NCI-H187 treated with DMSO at 0.1 percent for 48 hours (cell line): ENCODE measurements around the gene SCRT2.

Source experiments
- DNase-seq: peaks from one replicate; lab custom pipeline; 2025; lab: John Stamatoyannopoulos, UW

The SCRT2 gene

GRCh38 chr20:672963-673602 lies 2.5 kb downstream of the SCRT2 start:
- no peak for DNase-seq

- no peak for DNase-seq
Observed at GRCh38 chr20:671252-672030, 4.2 kb downstream of the SCRT2 start.

GRCh38 chr20:669573-669972 lies 6.0 kb downstream of the SCRT2 start:
- no peak for DNase-seq

- DNase-seq, result no peak
Observed at GRCh38 chr20:668638-669037, 7.0 kb downstream of the SCRT2 start.

GRCh38 chr20:668050-668449 lies 7.6 kb downstream of the SCRT2 start:
- no peak for DNase-seq

GRCh38 chr20:667351-668034 lies 8.1 kb downstream of the SCRT2 start:
- no peak for DNase-seq

GRCh38 chr20:666877-667276 lies 8.7 kb downstream of the SCRT2 start:
- no peak for DNase-seq

GRCh38 chr20:665276-665675 lies 10.3 kb downstream of the SCRT2 start:
- no peak for DNase-seq

GRCh38 chr20:664576-664975 lies 11.0 kb downstream of the SCRT2 start:
- DNase-seq, result no peak

GRCh38 chr20:664151-664550 lies 11.5 kb downstream of the SCRT2 start:
- DNase-seq, result no peak

- DNase-seq, result no peak
Observed at GRCh38 chr20:663315-664090, 12.1 kb downstream of the SCRT2 start.

GRCh38 chr20:662277-663192 lies 13.1 kb downstream of the SCRT2 start:
- no peak for DNase-seq

GRCh38 chr20:661474-662270 lies 13.9 kb downstream of the SCRT2 start:
- DNase-seq, result no peak

- DNase-seq, result no peak
Observed at GRCh38 chr20:658731-659291, 16.8 kb downstream of the SCRT2 start.

- DNase-seq, result no peak
Observed at GRCh38 chr20:658202-658601, 17.4 kb downstream of the SCRT2 start.

- no peak for DNase-seq
Observed at GRCh38 chr20:655726-656624, 19.6 kb downstream of the SCRT2 start.

- DNase-seq, result no peak
Observed at GRCh38 chr20:654417-654750, 21.2 kb downstream of the SCRT2 start.

- DNase-seq, result no peak
Observed at GRCh38 chr20:653590-654416, 21.8 kb downstream of the SCRT2 start.
